Ishikawa (cell line): ENCODE results near the gene SHB.

Experiments
- CEBPB ChIP-seq: IDR thresholded peaks from 2 replicates; pipeline ENCODE4 v1.6.1; 2012
- CREB1 ChIP-seq: IDR thresholded peaks from 2 replicates; pipeline ENCODE4 v1.6.1; 2012; ENCODE audit warnings: low read depth
- EGR1 ChIP-seq: IDR thresholded peaks from 2 replicates; pipeline ENCODE4 v1.6.1; 2012
- EP300 ChIP-seq: IDR thresholded peaks from 2 replicates; pipeline ENCODE4 v1.6.1; 2012; ENCODE audit warnings: borderline replicate concordance
- FOXM1 ChIP-seq: IDR thresholded peaks from 2 replicates; pipeline ENCODE4 v1.6.1; 2012; ENCODE audit warnings: low read depth, borderline replicate concordance
- NFIC ChIP-seq: IDR thresholded peaks from 2 replicates; pipeline ENCODE4 v1.6.1; 2012
- RAD21 ChIP-seq: IDR thresholded peaks from 2 replicates; pipeline ENCODE4 v1.6.1; 2012; ENCODE audit warnings: low read depth
- TAF1 ChIP-seq: IDR thresholded peaks from 2 replicates; pipeline ENCODE4 v1.6.1; 2012; ENCODE audit warnings: low read depth, mild to moderate bottlenecking
- TCF12 ChIP-seq: IDR thresholded peaks from 2 replicates; pipeline ENCODE4 v1.6.1; 2012; ENCODE audit warnings: low read depth
- TEAD4 ChIP-seq: IDR thresholded peaks from 2 replicates; pipeline ENCODE4 v1.6.1; 2012
- YY1 ChIP-seq: IDR thresholded peaks from 2 replicates; pipeline ENCODE4 v1.6.1; 2012; ENCODE audit warnings: low read depth
- ZBTB7A ChIP-seq: IDR thresholded peaks from 2 replicates; pipeline ENCODE4 v1.6.1; 2012; ENCODE audit warnings: low read depth
- TF ChIP-seq, protein P1 (sequence below): IDR thresholded peaks from 2 replicates; pipeline ENCODE4 v1.6.1; 2012
- TF ChIP-seq, protein P2 (sequence below): IDR thresholded peaks from 2 replicates; pipeline ENCODE4 v1.6.1; 2012
- TF ChIP-seq, protein P3 (sequence below): IDR thresholded peaks from 2 replicates; pipeline ENCODE4 v1.6.1; 2012; ENCODE audit warnings: low read depth, mild to moderate bottlenecking

The SHB gene

DNA sequence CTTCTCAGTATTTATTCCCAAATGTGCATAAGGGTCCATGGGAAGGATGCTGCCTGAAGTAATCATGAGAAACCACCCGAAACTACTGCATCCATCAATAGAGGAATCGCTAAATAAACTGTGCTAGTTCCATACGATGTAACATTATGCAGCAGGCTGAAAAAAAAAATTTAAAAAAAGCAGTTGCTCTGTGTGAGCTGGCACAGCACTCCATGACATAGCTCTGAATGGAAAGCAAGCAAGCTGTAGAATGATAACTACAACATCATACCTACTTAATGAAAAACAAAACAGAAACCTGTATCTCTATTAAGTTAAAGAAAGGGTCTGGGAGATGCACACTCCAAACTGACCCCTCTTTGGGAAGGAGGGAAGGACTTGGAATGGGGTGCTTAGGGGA is 49.3 kb downstream of the SHB start:
- TF ChIP-seq, protein P1, sequence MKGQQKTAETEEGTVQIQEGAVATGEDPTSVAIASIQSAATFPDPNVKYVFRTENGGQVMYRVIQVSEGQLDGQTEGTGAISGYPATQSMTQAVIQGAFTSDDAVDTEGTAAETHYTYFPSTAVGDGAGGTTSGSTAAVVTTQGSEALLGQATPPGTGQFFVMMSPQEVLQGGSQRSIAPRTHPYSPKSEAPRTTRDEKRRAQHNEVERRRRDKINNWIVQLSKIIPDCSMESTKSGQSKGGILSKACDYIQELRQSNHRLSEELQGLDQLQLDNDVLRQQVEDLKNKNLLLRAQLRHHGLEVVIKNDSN, result no peak
- no peak for TF ChIP-seq YY1
- TF ChIP-seq NFIC, result no peak
- TF ChIP-seq, protein P2, sequence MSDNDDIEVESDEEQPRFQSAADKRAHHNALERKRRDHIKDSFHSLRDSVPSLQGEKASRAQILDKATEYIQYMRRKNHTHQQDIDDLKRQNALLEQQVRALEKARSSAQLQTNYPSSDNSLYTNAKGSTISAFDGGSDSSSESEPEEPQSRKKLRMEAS, result no peak
- TF ChIP-seq FOXM1, result no peak
- TF ChIP-seq CEBPB, result no peak
- TF ChIP-seq TEAD4, result no peak
- TF ChIP-seq, protein P3, sequence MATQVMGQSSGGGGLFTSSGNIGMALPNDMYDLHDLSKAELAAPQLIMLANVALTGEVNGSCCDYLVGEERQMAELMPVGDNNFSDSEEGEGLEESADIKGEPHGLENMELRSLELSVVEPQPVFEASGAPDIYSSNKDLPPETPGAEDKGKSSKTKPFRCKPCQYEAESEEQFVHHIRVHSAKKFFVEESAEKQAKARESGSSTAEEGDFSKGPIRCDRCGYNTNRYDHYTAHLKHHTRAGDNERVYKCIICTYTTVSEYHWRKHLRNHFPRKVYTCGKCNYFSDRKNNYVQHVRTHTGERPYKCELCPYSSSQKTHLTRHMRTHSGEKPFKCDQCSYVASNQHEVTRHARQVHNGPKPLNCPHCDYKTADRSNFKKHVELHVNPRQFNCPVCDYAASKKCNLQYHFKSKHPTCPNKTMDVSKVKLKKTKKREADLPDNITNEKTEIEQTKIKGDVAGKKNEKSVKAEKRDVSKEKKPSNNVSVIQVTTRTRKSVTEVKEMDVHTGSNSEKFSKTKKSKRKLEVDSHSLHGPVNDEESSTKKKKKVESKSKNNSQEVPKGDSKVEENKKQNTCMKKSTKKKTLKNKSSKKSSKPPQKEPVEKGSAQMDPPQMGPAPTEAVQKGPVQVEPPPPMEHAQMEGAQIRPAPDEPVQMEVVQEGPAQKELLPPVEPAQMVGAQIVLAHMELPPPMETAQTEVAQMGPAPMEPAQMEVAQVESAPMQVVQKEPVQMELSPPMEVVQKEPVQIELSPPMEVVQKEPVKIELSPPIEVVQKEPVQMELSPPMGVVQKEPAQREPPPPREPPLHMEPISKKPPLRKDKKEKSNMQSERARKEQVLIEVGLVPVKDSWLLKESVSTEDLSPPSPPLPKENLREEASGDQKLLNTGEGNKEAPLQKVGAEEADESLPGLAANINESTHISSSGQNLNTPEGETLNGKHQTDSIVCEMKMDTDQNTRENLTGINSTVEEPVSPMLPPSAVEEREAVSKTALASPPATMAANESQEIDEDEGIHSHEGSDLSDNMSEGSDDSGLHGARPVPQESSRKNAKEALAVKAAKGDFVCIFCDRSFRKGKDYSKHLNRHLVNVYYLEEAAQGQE, result no peak
- TF ChIP-seq TCF12, result no peak
- TF ChIP-seq EGR1, result no peak
- no peak for TF ChIP-seq CREB1
- TF ChIP-seq EP300, result no peak
- TF ChIP-seq ZBTB7A, result no peak
- no peak for TF ChIP-seq RAD21
- no peak for TF ChIP-seq TAF1

DNA sequence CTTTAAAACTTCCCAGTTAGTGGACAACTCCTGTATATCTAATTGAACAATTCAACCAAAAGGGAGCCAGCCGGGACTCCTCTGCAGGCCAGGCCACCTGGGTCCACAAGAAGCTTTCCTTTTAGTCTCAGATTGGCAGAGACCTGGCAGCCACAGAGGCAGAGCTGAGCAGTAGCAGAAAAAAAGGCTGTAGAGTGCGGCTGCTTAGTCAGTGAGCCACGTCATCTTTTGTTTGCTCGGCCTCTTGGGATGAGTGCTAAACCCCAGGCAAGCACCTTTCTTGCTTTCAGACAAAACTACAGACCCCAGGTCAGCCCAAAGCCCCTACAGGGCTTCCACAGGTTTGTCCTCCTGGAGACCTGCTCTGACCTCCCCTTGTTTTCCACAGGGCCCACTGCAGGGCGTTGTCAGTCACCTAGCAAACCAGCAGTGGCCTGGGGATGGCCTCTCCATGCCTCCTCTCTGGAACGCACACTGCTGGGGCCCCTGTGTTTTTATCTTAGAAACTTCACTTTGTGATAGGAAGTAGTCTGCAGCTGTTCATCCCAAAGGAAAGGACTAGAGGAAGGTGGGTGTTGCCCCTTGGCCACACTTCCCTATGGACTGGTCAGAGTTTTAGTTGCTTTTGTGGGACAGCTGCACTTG is 49.9 kb downstream of the SHB start:
- no peak for TF ChIP-seq TEAD4
- TF ChIP-seq ZBTB7A, result no peak
- TF ChIP-seq YY1, result no peak
- no peak for TF ChIP-seq CREB1
- TF ChIP-seq RAD21, result no peak
- TF ChIP-seq, protein P3, result no peak
- TF ChIP-seq NFIC, result no peak
- no peak for TF ChIP-seq TCF12
- TF ChIP-seq EP300, result no peak
- no peak for TF ChIP-seq TAF1
- TF ChIP-seq, protein P1, result no peak
- TF ChIP-seq CEBPB, result no peak
- no peak for TF ChIP-seq EGR1
- TF ChIP-seq, protein P2, result no peak
- TF ChIP-seq FOXM1, result no peak

DNA sequence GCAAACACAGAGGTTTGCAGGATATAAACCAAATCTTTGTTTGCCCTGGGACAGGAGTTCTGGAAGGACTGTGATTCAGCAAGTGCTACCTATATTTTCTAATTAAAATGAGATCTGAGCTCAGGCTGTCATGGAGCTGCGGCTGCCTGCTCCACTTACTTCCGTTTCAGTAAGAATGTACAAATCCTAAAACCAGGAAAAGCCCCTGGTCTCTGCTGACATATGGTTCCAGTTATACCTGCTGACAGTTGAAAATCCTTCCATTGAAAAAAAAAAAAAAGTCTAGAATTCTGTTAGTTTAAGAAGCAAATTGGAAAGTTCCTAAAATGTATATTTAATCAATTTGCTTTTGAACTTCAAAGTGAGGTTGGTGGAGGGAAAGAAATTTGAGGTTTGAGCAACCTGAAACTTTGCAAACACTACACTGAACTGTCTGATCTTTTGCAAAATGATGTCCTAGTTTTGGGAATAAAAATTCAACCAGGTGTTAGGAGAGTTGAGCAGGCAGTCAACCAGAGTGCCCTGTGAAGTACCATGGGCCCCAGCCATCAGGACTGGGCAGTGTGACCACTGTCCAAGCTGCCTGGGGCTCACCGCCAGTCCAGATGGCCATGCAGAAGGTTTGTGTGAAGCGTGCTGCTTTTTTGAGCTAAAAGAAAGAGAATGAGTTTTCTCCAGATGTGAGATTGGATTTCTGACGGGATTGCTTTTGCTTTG is 50.6 kb downstream of the SHB start:
- TF ChIP-seq, protein P2, result no peak
- TF ChIP-seq EGR1, result no peak
- TF ChIP-seq ZBTB7A, result no peak
- TF ChIP-seq, protein P3, result no peak
- TF ChIP-seq, protein P1, result no peak
- no peak for TF ChIP-seq NFIC
- TF ChIP-seq EP300, result no peak
- TF ChIP-seq TAF1, result no peak
- no peak for TF ChIP-seq TCF12
- TF ChIP-seq CREB1, result no peak
- no peak for TF ChIP-seq FOXM1
- TF ChIP-seq CEBPB, result no peak
- TF ChIP-seq YY1, result no peak
- TF ChIP-seq RAD21, result no peak
- TF ChIP-seq TEAD4, result no peak
